ENCODE data around the gene MEAF6. TPM values are rescaled to one million over a fixed set of nuclear protein-coding genes. Genes with fewer than 3 reads are reported as not detected.

MEAF6 gene
- total RNA-seq, 4 donors from 2014 or later = 55.2 to 100 (median 78.3) TPM

- no peak for DNase-seq (ENCODE audit: extremely low spot score)
- intact Hi-C loops (cut with DNase I) = no loop called here
- no peak overlapping the region for H3K4me3 ChIP-seq
- no peaks in the 10 kb centered on the region for H3K27me3 ChIP-seq
- TF ChIP-seq CTCF (IDR thresholded peaks at IDR 0.05) = no peak
- TF ChIP-seq POLR2AphosphoS5 (IDR thresholded peaks at IDR 0.05) = no peak
- TF ChIP-seq POLR2A (IDR thresholded peaks at IDR 0.05; ENCODE audit: low read depth) = no peak
- TF ChIP-seq EP300 (IDR thresholded peaks at IDR 0.05) = no peak
- H3K36me3 ChIP-seq = peaks cover 41 to 75% (median 64%) of the 10 kb centered on the region in 4 donors
- peak overlapping the region; percentile 72 to 83 (median 76) for H3K27ac ChIP-seq (replicated peaks in 1 of 4)
- H3K9me3 ChIP-seq = no peaks in the 10 kb centered on the region
- H3K4me1 ChIP-seq = peaks cover 29 to 49% (median 41%) of the 10 kb centered on the region in 4 donors
- WGBS = 72% methylated on average over 1 of the region's 6 CpGs
These were observed 28.5 kb downstream of the MEAF6 start for GRCh38 chr1:37485902-37486679.

- Histone ChIP-seq H3K36me3 (peaks cover 43 to 72% (median 60%) of the 10 kb centered on the region in 4 donors), H3K27me3 (no peaks in the 10 kb centered on the region), H3K27ac (replicated peaks in 1 of 4) (peak overlapping the region; percentile 72 to 83 (median 76)), H3K4me3 (no peak overlapping the region), H3K4me1 (peaks cover 38 to 65% (median 56%) of the 10 kb centered on the region in 4 donors), H3K9me3 (no peaks in the 10 kb centered on the region)
- intact Hi-C loops (cut with DNase I) = no loop called here
- TF ChIP-seq CTCF (IDR thresholded peaks at IDR 0.05) = no peak
- no peak for TF ChIP-seq EP300 (IDR thresholded peaks at IDR 0.05)
- TF ChIP-seq POLR2AphosphoS5 (IDR thresholded peaks at IDR 0.05) = no peak
- no peak for TF ChIP-seq POLR2A (IDR thresholded peaks at IDR 0.05; ENCODE audit: low read depth)
- no peak for DNase-seq (ENCODE audit: extremely low spot score)
- 72% methylated on average over 7 of the region's 7 CpGs for WGBS
These were observed 30.1 kb downstream of the MEAF6 start for GRCh38 chr1:37484325-37485051.

DNA sequence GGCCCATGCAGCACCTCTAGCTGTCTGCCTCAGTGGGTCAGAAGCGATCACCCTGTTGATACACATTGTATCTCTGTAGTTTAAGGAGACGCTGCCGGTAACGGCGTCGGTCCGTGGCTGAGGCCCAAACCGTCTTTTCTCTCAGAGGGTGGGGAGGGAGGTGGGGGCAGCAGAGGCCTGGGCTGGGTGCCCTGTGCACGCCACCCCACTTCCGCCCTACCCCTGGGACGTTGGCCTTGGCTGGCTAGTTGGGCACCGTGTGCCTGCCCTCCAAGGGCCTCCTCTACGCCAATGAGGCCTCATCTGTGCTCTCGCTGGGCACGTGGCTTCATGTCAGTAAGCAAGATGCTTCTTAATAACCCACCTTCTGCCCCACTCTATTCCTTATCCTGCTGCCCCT lies 30.8 kb downstream of the MEAF6 start:
- H3K27me3 ChIP-seq = no peaks in the 10 kb centered on the region
- peaks cover 45 to 72% (median 63%) of the 10 kb centered on the region in 4 donors for H3K4me1 ChIP-seq
- no peak for DNase-seq (ENCODE audit: extremely low spot score)
- TF ChIP-seq CTCF (IDR thresholded peaks at IDR 0.05) (no peak), EP300 (IDR thresholded peaks at IDR 0.05) (no peak), POLR2A (IDR thresholded peaks at IDR 0.05; ENCODE audit: low read depth) (no peak), POLR2AphosphoS5 (IDR thresholded peaks at IDR 0.05) (no peak)
- no peak overlapping the region for H3K4me3 ChIP-seq
- no peaks in the 10 kb centered on the region for H3K9me3 ChIP-seq
- WGBS = 78% methylated on average over 4 of the region's 15 CpGs
- peak overlapping the region; percentile 48 to 83 (median 72) for H3K27ac ChIP-seq (replicated peaks in 1 of 4)
- H3K36me3 ChIP-seq = peaks cover 39 to 68% (median 57%) of the 10 kb centered on the region in 4 donors
- intact Hi-C loops (cut with DNase I) = no loop called here

DNA sequence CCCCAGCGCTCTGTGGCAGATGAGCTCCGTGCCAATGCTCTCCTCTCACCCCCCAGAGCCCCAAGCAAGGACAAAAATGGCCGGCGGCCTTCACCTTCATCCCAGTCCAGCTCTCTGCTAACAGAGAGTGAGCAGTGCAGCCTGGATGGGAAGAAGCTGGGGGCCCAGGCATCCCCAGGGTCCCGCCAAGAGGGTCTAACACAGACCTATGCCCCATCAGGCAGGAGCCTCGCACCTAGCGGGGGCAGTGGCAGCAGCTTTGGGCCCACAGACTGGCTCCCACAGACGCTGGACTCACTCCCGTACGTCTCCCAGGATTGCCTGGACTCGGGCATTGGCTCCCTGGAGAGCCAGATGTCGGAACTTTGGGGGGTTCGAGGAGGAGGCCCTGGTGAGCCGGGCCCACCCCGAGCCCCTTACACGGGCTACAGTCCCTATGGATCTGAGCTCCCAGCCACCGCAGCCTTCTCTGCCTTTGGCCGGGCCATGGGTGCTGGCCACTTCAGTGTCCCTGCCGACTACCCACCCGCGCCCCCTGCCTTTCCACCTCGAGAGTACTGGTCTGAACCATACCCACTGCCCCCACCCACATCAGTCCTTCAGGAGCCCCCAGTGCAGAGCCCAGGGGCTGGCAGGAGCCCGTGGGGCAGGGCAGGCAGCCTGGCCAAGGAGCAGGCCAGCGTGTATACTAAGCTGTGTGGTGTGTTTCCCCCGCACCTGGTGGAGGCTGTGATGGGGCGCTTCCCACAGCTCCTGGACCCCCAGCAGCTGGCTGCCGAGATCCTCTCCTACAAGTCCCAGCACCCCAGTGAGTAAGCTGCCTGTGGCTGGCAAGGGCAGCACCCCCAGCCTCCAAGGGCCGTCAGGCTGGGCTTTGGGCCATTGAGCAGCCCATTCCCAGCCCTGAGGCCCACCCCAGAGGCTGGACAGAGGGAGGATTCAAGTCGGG lies 31.5 kb downstream of the MEAF6 start:
- peaks cover 51 to 80% (median 70%) of the 10 kb centered on the region in 4 donors for H3K4me1 ChIP-seq
- WGBS = 91% methylated on average over 15 of the region's 29 CpGs
- no peaks in the 10 kb centered on the region for H3K9me3 ChIP-seq
- intact Hi-C loops (cut with DNase I) = no loop called here
- no peak overlapping the region for H3K4me3 ChIP-seq
- TF ChIP-seq POLR2A (IDR thresholded peaks at IDR 0.05; ENCODE audit: low read depth) (no peak), POLR2AphosphoS5 (IDR thresholded peaks at IDR 0.05) (no peak), CTCF (IDR thresholded peaks at IDR 0.05) (no peak), EP300 (IDR thresholded peaks at IDR 0.05) (no peak)
- peaks cover 39 to 68% (median 61%) of the 10 kb centered on the region in 4 donors for H3K36me3 ChIP-seq
- DNase-seq (ENCODE audit: extremely low spot score) = no peak
- H3K27me3 ChIP-seq = no peaks in the 10 kb centered on the region
- H3K27ac ChIP-seq (replicated peaks in 1 of 4) = peak overlapping the region; percentile 48 to 83 (median 72)
